ENCODE results near the gene GRHL1.

The GRHL1 gene

DNA sequence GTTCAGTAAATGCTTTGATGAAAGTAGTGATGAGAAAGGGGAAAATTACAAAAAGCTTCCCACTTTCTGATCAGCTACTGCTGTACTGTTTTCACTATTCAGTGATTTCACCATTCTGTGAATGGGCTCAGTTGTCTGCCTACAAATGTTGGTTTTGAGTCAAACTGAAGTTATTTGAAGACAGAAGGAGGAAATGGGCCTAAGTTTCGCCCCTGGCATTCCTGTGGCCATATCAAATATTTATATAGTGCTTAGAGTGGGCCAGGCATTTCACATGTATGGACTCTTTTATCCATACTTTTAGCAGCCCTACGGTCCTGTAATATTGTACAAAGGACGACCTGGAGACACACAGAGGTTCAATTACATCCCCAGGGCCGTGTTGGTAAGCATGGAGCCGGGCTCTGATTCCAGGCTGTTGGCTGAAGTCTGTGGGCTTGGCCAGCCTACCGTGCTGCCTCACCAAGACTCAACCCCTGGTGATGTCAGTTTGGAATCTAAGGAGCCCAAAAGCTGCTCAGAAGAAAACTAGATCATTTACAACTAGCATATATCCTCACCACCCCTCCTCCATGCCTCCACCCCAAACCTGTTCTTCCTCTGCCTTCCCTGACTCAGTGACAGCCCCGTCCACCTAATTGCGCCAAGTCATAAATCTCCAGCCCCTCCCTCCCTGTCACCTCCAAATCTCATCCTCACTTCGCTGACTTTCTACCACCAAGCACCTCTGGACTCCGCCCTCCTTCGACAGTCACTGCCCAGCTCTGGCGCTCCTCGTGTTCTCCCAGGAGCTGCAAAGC, 10.1 kb upstream of the GRHL1 start:
- H3K27me3 ChIP-seq (ENCODE audit: insufficient read depth, insufficient read length), result no peaks in the 10 kb centered on the region
- no peak overlapping the region for H3K9ac ChIP-seq (ENCODE audit: insufficient read length, low read depth)
- H3K4me1 ChIP-seq (ENCODE audit: insufficient read depth, insufficient read length), result no peaks in the 10 kb centered on the region
- H3K36me3 ChIP-seq (ENCODE audit: insufficient read depth, insufficient read length, low read length), result no peaks in the 10 kb centered on the region
- H3K4me3 ChIP-seq (ENCODE audit: insufficient read length, low read depth), result no peak overlapping the region
- no peaks in the 10 kb centered on the region for H3K9me3 ChIP-seq (ENCODE audit: insufficient read depth, low read length)
- no peak for DNase-seq (ENCODE audit: low read depth, low spot score)
- no peak for TF ChIP-seq SUZ12 (IDR thresholded peaks at IDR 0.05; ENCODE audit: extremely low read depth, insufficient read depth, insufficient read length)
- TF ChIP-seq YY1 (IDR thresholded peaks at IDR 0.05; ENCODE audit: insufficient read depth, insufficient read length), result no peak
- no peak for TF ChIP-seq ZNF274 (IDR thresholded peaks at IDR 0.05; ENCODE audit: low read depth, low read length)

DNA sequence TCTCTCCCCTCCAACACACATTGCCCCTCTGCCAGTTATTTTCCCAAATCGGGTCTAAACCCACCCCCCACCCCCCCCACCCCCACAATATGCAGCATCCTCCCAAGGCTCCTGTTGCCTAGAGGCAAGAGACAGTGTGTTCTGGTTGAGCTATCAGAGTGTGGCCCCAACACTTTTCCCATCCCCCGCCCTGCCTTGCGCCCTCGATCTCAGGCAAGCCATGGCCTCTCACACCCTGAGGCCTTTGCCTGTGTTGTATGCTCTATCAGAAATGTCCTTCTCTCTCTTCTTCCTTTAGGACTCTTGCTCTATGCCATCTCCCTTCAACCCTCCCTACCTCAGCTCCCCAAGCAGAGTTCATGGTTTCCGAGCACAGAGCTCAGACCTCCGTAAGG, 9.5 kb upstream of the GRHL1 start:
- Histone ChIP-seq H3K9me3 (ENCODE audit: insufficient read depth, low read length) (no peaks in the 10 kb centered on the region), H3K9ac (ENCODE audit: insufficient read length, low read depth) (no peak overlapping the region), H3K27me3 (ENCODE audit: insufficient read depth, insufficient read length) (no peaks in the 10 kb centered on the region), H3K4me3 (ENCODE audit: insufficient read length, low read depth) (no peak overlapping the region), H3K36me3 (ENCODE audit: insufficient read depth, insufficient read length, low read length) (no peaks in the 10 kb centered on the region), H3K4me1 (ENCODE audit: insufficient read depth, insufficient read length) (no peaks in the 10 kb centered on the region)
- DNase-seq (ENCODE audit: low read depth, low spot score), result no peak
- TF ChIP-seq YY1 (IDR thresholded peaks at IDR 0.05; ENCODE audit: insufficient read depth, insufficient read length) (no peak), SUZ12 (IDR thresholded peaks at IDR 0.05; ENCODE audit: extremely low read depth, insufficient read depth, insufficient read length) (no peak), ZNF274 (IDR thresholded peaks at IDR 0.05; ENCODE audit: low read depth, low read length) (no peak)

DNA sequence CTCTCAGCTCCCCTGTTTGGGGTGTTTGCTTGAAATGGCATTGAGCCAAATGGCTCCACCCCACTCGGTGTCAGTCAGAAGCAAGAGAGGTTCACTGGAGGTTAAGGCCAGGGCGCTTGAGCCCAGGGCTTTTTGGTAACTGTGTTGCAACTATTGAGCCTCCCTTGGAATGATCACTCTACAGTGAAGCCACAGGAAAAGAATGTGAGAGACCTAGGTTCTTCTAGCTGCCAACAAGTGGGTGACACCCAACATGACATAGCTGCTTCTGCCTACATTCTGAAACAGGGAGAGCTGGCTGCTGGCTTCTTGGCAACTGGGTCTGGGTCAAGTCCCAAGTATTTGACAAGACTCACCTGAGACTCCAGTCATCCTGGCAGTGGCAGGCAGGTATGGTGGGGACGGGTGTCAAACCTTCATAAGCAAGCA, 7.1 kb upstream of the GRHL1 start:
- Histone ChIP-seq H3K27me3 (ENCODE audit: insufficient read depth, insufficient read length) (peaks cover 5% of the 10 kb centered on the region), H3K36me3 (ENCODE audit: insufficient read depth, insufficient read length, low read length) (no peaks in the 10 kb centered on the region), H3K4me3 (ENCODE audit: insufficient read length, low read depth) (no peak overlapping the region), H3K9ac (ENCODE audit: insufficient read length, low read depth) (no peak overlapping the region), H3K4me1 (ENCODE audit: insufficient read depth, insufficient read length) (no peaks in the 10 kb centered on the region), H3K9me3 (ENCODE audit: insufficient read depth, low read length) (no peaks in the 10 kb centered on the region)
- no peak for DNase-seq (ENCODE audit: low read depth, low spot score)
- TF ChIP-seq ZNF274 (IDR thresholded peaks at IDR 0.05; ENCODE audit: low read depth, low read length) (no peak), YY1 (IDR thresholded peaks at IDR 0.05; ENCODE audit: insufficient read depth, insufficient read length) (no peak), SUZ12 (IDR thresholded peaks at IDR 0.05; ENCODE audit: extremely low read depth, insufficient read depth, insufficient read length) (no peak)

DNA sequence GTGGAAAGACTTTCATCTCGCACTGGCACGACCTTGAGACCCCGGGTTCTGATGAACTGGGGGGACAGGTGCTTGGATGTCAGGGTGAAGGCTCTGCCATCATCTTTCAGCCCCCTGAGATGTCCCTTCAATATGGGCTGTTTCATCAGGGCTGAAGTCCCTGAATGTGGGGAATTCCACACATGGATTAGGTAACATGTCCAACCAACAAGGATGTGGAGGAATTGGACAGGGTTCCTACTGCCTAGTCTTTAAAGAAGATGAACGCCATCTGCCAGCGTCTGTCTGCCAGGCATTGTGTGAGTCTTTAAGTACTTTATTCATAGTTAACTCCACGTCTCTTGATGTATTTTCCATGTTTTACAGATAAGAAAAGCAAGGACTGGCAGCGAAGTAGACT, 5.9 kb upstream of the GRHL1 start:
- Histone ChIP-seq H3K4me1 (ENCODE audit: insufficient read depth, insufficient read length) (peaks cover 5% of the 10 kb centered on the region), H3K27me3 (ENCODE audit: insufficient read depth, insufficient read length) (peaks cover 18% of the 10 kb centered on the region), H3K36me3 (ENCODE audit: insufficient read depth, insufficient read length, low read length) (no peaks in the 10 kb centered on the region), H3K9ac (ENCODE audit: insufficient read length, low read depth) (no peak overlapping the region), H3K4me3 (ENCODE audit: insufficient read length, low read depth) (no peak overlapping the region), H3K9me3 (ENCODE audit: insufficient read depth, low read length) (no peaks in the 10 kb centered on the region)
- no peak for DNase-seq (ENCODE audit: low read depth, low spot score)
- TF ChIP-seq SUZ12 (IDR thresholded peaks at IDR 0.05; ENCODE audit: extremely low read depth, insufficient read depth, insufficient read length), result no peak
- no peak for TF ChIP-seq YY1 (IDR thresholded peaks at IDR 0.05; ENCODE audit: insufficient read depth, insufficient read length)
- TF ChIP-seq ZNF274 (IDR thresholded peaks at IDR 0.05; ENCODE audit: low read depth, low read length), result no peak

DNA sequence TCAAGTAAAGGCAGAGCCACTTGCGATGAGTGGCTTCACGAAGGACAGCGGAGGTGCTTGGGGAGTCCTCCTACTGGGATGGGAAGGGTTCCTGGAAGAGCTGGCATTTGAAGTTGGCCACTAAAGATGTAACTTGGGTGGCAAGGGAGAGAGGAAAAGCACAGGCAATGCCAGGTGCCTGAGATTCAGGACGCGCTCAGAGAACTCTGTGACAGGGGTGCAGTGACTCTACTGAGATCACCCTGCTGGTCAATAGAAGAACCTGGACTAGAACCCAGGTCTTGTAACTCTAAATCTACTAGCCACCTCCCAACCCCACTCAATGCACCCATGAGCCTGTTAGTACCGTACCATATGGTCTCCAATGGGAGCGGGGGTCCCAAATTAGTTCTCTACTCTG, 5.4 kb upstream of the GRHL1 start:
- no peak for DNase-seq (ENCODE audit: low read depth, low spot score)
- Histone ChIP-seq H3K4me1 (ENCODE audit: insufficient read depth, insufficient read length) (peaks cover 5% of the 10 kb centered on the region), H3K9me3 (ENCODE audit: insufficient read depth, low read length) (no peaks in the 10 kb centered on the region), H3K36me3 (ENCODE audit: insufficient read depth, insufficient read length, low read length) (no peaks in the 10 kb centered on the region), H3K9ac (ENCODE audit: insufficient read length, low read depth) (no peak overlapping the region), H3K27me3 (ENCODE audit: insufficient read depth, insufficient read length) (peaks cover 21% of the 10 kb centered on the region), H3K4me3 (ENCODE audit: insufficient read length, low read depth) (no peak overlapping the region)
- TF ChIP-seq ZNF274 (IDR thresholded peaks at IDR 0.05; ENCODE audit: low read depth, low read length) (no peak), YY1 (IDR thresholded peaks at IDR 0.05; ENCODE audit: insufficient read depth, insufficient read length) (no peak), SUZ12 (IDR thresholded peaks at IDR 0.05; ENCODE audit: extremely low read depth, insufficient read depth, insufficient read length) (no peak)

DNA sequence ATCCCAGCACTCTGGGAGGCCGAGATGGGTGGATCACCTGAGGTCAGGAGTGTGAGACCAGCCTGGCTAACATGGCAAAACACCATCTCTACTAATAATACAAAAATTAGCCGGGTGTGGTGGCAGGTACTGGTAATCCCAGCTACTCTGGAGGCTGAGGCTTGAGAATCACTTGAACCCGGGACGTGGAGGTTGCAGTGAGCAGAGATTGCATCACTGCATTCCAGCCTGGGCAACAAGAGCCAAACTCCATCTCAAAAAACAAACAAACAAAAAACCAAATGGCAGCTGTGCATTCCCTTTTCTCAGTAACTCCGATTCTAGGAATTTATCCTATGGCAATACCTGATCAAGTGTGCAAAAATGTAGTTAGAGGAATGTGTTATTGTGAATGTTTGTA, 4.7 kb upstream of the GRHL1 start:
- H3K4me3 ChIP-seq (ENCODE audit: insufficient read length, low read depth), result no peak overlapping the region
- H3K4me1 ChIP-seq (ENCODE audit: insufficient read depth, insufficient read length), result peaks cover 5% of the 10 kb centered on the region
- peaks cover 22% of the 10 kb centered on the region for H3K27me3 ChIP-seq (ENCODE audit: insufficient read depth, insufficient read length)
- no peaks in the 10 kb centered on the region for H3K36me3 ChIP-seq (ENCODE audit: insufficient read depth, insufficient read length, low read length)
- TF ChIP-seq YY1 (IDR thresholded peaks at IDR 0.05; ENCODE audit: insufficient read depth, insufficient read length), result no peak
- no peak for TF ChIP-seq ZNF274 (IDR thresholded peaks at IDR 0.05; ENCODE audit: low read depth, low read length)
- TF ChIP-seq SUZ12 (IDR thresholded peaks at IDR 0.05; ENCODE audit: extremely low read depth, insufficient read depth, insufficient read length), result no peak
- H3K9me3 ChIP-seq (ENCODE audit: insufficient read depth, low read length), result no peaks in the 10 kb centered on the region
- no peak overlapping the region for H3K9ac ChIP-seq (ENCODE audit: insufficient read length, low read depth)
- no peak for DNase-seq (ENCODE audit: low read depth, low spot score)

DNA sequence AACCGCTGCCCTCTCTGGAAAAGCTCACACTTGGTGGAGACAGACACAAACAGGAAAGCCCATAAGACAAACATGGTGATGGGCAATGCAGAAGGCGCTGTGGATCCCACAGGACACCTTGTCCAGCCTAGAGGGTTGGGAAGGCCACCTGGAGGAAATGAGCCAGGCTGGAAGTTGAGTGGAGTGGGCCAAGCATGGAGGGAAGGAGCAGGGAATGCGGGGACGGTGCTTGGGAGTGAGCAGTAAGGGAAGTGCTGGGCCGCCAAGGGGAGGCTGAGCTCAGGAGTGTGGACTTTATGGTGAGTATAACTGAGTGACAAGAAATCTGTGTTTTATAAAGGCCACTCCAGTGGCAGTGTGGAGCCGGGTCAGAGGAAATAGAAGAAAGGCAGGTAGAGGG, 2.8 kb upstream of the GRHL1 start:
- peaks cover 41% of the 10 kb centered on the region for H3K27me3 ChIP-seq (ENCODE audit: insufficient read depth, insufficient read length)
- TF ChIP-seq ZNF274 (IDR thresholded peaks at IDR 0.05; ENCODE audit: low read depth, low read length) (no peak), YY1 (IDR thresholded peaks at IDR 0.05; ENCODE audit: insufficient read depth, insufficient read length) (no peak), SUZ12 (IDR thresholded peaks at IDR 0.05; ENCODE audit: extremely low read depth, insufficient read depth, insufficient read length) (no peak)
- H3K4me3 ChIP-seq (ENCODE audit: insufficient read length, low read depth), result no peak overlapping the region
- no peaks in the 10 kb centered on the region for H3K9me3 ChIP-seq (ENCODE audit: insufficient read depth, low read length)
- no peak for DNase-seq (ENCODE audit: low read depth, low spot score)
- no peaks in the 10 kb centered on the region for H3K36me3 ChIP-seq (ENCODE audit: insufficient read depth, insufficient read length, low read length)
- no peak overlapping the region for H3K9ac ChIP-seq (ENCODE audit: insufficient read length, low read depth)
- H3K4me1 ChIP-seq (ENCODE audit: insufficient read depth, insufficient read length), result peaks cover 5% of the 10 kb centered on the region
